HepG2 (cell line): ENCODE results near the gene SLC22A7. TPM values are rescaled to one million over a fixed set of nuclear protein-coding genes. Genes with fewer than 3 reads are reported as not detected.

Experiments
- ATF7 ChIP-seq, 2 experiments: fragments of 450-650 bp in 1 of 2; sonication (generic) in 1 of 2; formaldehyde crosslinking in 1 of 2; IDR thresholded peaks; 2 replicates each; pipeline versions ENCODE4 v1.4.0 to v1.6.1; 2016 to 2020; ENCODE audit warnings: antibody characterized with exemption in 1 of 2, mild to moderate bottlenecking in 1 of 2, missing genetic modification reagents in 1 of 2
- FOXP1 ChIP-seq, 2 experiments: fragments of 450-650 bp in 1 of 2; IDR thresholded peaks; 2 replicates each; pipeline ENCODE4 v1.6.1; 2017 to 2018; ENCODE audit warnings: antibody characterized with exemption in 1 of 2
- HNRNPH1 ChIP-seq: fragments of 200-400 bp; formaldehyde crosslinking; optimal IDR thresholded peaks from 2 replicates; pipeline ENCODE3; 2017; ENCODE audit warnings: mild to moderate bottlenecking, low read depth, low read length
- HNRNPK ChIP-seq: fragments of 200-400 bp; formaldehyde crosslinking; IDR thresholded peaks from 2 replicates; pipeline ENCODE4 v1.6.1; 2018; ENCODE audit warnings: low read length, low read depth, moderate library complexity, mild to moderate bottlenecking; ENCODE audit not compliant: poor library complexity, severe bottlenecking
- IRX3 ChIP-seq: sonication (generic); formaldehyde crosslinking; IDR thresholded peaks from 2 replicates; pipeline ENCODE4 v1.8.1; 2023; ENCODE audit warnings: mild to moderate bottlenecking, low read depth, missing genetic modification reagents, borderline replicate concordance
- SIN3A ChIP-seq: IDR thresholded peaks from 2 replicates; pipeline ENCODE4 v1.6.1; 2011; ENCODE audit warnings: low read depth, mild to moderate bottlenecking, control low read depth, low read length, borderline replicate concordance
- ZNF121 ChIP-seq: sonication (generic); formaldehyde crosslinking; IDR thresholded peaks from 2 replicates; pipeline ENCODE4 v1.5.0; 2020; ENCODE audit warnings: mild to moderate bottlenecking, missing genetic modification reagents
- ZNF616 ChIP-seq: sonication (generic); formaldehyde crosslinking; IDR thresholded peaks from 2 replicates; pipeline ENCODE4 v1.5.0; 2020; ENCODE audit warnings: low read depth, mild to moderate bottlenecking, missing genetic modification reagents
- polyA plus RNA-seq, 8 experiments: library from polyadenylated mRNA; depleted of rRNA in 3 of 8; stranded (reverse) in 7 of 8; unstranded in 1 of 8; fragments of >200 nt; fragmentation: Illumina TruSeq in 4 of 8; extraction: Trizol in 4 of 8; gene quantifications; 2 replicates each; pipeline versions ENCODE4 v1.2.1 to v1.2.3, GENCODE V29; 2011 to 2016; ENCODE audit warnings: low read depth in 4 of 8, missing spikeins in 1 of 8, mixed read lengths in 1 of 8; ENCODE audit not compliant: insufficient read depth in 1 of 8
- total RNA-seq, 5 experiments: library from RNA; depleted of rRNA; stranded (reverse); fragments of >200 nt; fragmentation: Illumina TruSeq; extraction: Trizol; gene quantifications; 2 replicates each; pipeline ENCODE4 v1.2.3, GENCODE V29; 2016; ENCODE audit warnings: low read depth in 1 of 5
- TF ChIP-seq, protein P1 (sequence below), 2 experiments: sonication (generic) in 1 of 2; formaldehyde crosslinking in 1 of 2; IDR thresholded peaks; 2 replicates each; pipeline versions ENCODE4 v1.6.1 to v1.9.0; 2014 to 2022; ENCODE audit warnings: antibody characterized with exemption in 1 of 2, borderline replicate concordance in 1 of 2, inconsistent platforms in 1 of 2, low read depth in 1 of 2, missing genetic modification reagents in 1 of 2
- TF ChIP-seq, protein P2 (sequence below): sonication (generic); formaldehyde crosslinking; IDR thresholded peaks from 2 replicates; pipeline ENCODE4 v1.4.0; 2020; ENCODE audit warnings: missing genetic modification reagents
- TF ChIP-seq, protein P3 (sequence below): sonication (generic); formaldehyde crosslinking; IDR thresholded peaks from 2 replicates; pipeline ENCODE4 v1.8.1; 2022; ENCODE audit warnings: low read depth, mild to moderate bottlenecking, missing genetic modification reagents
- TF ChIP-seq, protein P4 (sequence below): sonication (generic); formaldehyde crosslinking; IDR thresholded peaks from 2 replicates; pipeline ENCODE4 v1.4.0; 2020; ENCODE audit warnings: missing genetic modification reagents
- TF ChIP-seq, protein P5 (sequence below): sonication (generic); formaldehyde crosslinking; IDR thresholded peaks from 2 replicates; pipeline ENCODE4 v1.4.0; 2020; ENCODE audit warnings: mild to moderate bottlenecking, missing genetic modification reagents

Gene SLC22A7
- total and polyA plus RNA-seq, 2 of the 13 experiments (the other 11 are each of a cell fraction or from before 2014, with no cell fraction given): 5.3 to 22.6 TPM

DNA sequence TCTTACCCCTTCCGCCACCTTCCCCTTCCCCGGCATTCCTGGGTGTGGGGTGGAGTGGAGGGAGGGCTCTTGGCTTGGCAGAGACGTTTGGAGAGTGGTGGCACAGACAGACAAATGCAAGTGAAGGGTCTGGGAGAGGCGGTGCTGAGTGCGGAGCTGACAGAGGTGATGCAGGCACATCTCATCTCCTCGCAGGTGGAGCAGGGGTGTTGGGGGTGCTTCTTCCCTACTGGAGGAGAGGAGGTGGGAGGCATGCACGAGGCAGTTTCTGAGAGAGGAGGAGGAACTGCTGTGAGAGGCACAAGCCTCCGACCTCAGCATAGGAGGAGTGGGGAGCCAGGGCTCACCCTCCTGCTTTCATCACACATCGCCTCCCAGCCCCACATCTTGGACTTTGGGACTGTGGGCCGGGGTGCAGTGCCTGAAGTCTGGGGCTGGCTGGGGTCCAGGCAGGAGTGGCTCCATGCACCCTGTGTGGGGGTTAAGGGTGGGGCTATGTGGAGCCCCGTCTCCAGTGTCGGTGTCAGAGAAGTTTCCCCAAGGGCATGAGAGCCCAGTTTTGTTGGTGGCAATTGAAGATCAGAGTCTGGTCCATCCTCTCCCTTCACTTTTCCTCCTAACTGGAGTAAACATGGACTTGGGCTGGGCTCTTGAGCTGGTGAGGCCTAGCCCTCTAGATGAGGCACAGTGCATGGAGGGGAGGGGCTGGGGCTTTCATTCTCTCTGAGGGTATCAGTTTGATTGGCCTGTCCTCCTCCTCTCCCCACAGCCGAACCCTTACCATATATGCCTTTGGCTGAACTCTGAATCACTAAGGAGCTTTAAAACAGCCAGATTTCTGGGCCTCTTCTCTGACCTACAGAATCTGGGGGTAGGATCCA lies 20.2 kb upstream of the SLC22A7 start (continued):
- TF ChIP-seq, protein P1, sequence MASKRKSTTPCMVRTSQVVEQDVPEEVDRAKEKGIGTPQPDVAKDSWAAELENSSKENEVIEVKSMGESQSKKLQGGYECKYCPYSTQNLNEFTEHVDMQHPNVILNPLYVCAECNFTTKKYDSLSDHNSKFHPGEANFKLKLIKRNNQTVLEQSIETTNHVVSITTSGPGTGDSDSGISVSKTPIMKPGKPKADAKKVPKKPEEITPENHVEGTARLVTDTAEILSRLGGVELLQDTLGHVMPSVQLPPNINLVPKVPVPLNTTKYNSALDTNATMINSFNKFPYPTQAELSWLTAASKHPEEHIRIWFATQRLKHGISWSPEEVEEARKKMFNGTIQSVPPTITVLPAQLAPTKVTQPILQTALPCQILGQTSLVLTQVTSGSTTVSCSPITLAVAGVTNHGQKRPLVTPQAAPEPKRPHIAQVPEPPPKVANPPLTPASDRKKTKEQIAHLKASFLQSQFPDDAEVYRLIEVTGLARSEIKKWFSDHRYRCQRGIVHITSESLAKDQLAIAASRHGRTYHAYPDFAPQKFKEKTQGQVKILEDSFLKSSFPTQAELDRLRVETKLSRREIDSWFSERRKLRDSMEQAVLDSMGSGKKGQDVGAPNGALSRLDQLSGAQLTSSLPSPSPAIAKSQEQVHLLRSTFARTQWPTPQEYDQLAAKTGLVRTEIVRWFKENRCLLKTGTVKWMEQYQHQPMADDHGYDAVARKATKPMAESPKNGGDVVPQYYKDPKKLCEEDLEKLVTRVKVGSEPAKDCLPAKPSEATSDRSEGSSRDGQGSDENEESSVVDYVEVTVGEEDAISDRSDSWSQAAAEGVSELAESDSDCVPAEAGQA (IDR thresholded peaks at IDR 0.05; ENCODE audit: low read depth): 0 out of 2 replicates have a peak, but pooled peaks have one; percentile 6
- TF ChIP-seq, protein P1 (CRISPR knock-in tag; IDR thresholded peaks at IDR 0.05; ENCODE audit: borderline replicate concordance): no peak
- peak; percentile 63 for TF ChIP-seq HNRNPH1
- TF ChIP-seq, protein P2, sequence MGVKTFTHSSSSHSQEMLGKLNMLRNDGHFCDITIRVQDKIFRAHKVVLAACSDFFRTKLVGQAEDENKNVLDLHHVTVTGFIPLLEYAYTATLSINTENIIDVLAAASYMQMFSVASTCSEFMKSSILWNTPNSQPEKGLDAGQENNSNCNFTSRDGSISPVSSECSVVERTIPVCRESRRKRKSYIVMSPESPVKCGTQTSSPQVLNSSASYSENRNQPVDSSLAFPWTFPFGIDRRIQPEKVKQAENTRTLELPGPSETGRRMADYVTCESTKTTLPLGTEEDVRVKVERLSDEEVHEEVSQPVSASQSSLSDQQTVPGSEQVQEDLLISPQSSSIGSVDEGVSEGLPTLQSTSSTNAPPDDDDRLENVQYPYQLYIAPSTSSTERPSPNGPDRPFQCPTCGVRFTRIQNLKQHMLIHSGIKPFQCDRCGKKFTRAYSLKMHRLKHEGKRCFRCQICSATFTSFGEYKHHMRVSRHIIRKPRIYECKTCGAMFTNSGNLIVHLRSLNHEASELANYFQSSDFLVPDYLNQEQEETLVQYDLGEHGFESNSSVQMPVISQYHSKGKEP (CRISPR knock-in tag): no peak
- TF ChIP-seq, protein P3, sequence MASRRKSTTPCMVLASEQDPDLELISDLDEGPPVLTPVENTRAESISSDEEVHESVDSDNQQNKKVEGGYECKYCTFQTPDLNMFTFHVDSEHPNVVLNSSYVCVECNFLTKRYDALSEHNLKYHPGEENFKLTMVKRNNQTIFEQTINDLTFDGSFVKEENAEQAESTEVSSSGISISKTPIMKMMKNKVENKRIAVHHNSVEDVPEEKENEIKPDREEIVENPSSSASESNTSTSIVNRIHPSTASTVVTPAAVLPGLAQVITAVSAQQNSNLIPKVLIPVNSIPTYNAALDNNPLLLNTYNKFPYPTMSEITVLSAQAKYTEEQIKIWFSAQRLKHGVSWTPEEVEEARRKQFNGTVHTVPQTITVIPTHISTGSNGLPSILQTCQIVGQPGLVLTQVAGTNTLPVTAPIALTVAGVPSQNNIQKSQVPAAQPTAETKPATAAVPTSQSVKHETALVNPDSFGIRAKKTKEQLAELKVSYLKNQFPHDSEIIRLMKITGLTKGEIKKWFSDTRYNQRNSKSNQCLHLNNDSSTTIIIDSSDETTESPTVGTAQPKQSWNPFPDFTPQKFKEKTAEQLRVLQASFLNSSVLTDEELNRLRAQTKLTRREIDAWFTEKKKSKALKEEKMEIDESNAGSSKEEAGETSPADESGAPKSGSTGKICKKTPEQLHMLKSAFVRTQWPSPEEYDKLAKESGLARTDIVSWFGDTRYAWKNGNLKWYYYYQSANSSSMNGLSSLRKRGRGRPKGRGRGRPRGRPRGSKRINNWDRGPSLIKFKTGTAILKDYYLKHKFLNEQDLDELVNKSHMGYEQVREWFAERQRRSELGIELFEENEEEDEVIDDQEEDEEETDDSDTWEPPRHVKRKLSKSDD: peak; percentile 57; the same call in 1 of the 2 replicates
- TF ChIP-seq, protein P4, sequence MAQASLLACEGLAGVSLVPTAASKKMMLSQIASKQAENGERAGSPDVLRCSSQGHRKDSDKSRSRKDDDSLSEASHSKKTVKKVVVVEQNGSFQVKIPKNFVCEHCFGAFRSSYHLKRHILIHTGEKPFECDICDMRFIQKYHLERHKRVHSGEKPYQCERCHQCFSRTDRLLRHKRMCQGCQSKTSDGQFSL (CRISPR knock-in tag): peak; percentile 51; the same call in 1 of the 2 replicates
- TF ChIP-seq ZNF121 (CRISPR knock-in tag): no peak
- TF ChIP-seq IRX3 (CRISPR knock-in tag): no peak
- TF ChIP-seq, protein P5, sequence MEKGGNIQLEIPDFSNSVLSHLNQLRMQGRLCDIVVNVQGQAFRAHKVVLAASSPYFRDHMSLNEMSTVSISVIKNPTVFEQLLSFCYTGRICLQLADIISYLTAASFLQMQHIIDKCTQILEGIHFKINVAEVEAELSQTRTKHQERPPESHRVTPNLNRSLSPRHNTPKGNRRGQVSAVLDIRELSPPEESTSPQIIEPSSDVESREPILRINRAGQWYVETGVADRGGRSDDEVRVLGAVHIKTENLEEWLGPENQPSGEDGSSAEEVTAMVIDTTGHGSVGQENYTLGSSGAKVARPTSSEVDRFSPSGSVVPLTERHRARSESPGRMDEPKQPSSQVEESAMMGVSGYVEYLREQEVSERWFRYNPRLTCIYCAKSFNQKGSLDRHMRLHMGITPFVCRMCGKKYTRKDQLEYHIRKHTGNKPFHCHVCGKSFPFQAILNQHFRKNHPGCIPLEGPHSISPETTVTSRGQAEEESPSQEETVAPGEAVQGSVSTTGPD (CRISPR knock-in tag): no peak
- no peak for TF ChIP-seq SIN3A
- no peak for TF ChIP-seq ATF7 (IDR thresholded peaks at IDR 0.05)
- TF ChIP-seq ATF7 (CRISPR knock-in tag; IDR thresholded peaks at IDR 0.05): no peak
- TF ChIP-seq ZNF616 (CRISPR knock-in tag): no peak; the same call in 1 of the 2 replicates
- no peak for TF ChIP-seq FOXP1 (IDR thresholded peaks at IDR 0.05)
- no peak; the same call in none of the 2 replicates for TF ChIP-seq FOXP1 (CRISPR knock-in tag; IDR thresholded peaks at IDR 0.05)
- no peak for TF ChIP-seq HNRNPK
